ENCODE results near the gene TGM6. TPM values are rescaled to one million over a fixed set of nuclear protein-coding genes. Genes with fewer than 3 reads are reported as not detected.

Gene TGM6
- polyA plus RNA-seq, 1 donor (not counting 4 experiments of a cell fraction or from before 2014, with no cell fraction given): not detected

DNA sequence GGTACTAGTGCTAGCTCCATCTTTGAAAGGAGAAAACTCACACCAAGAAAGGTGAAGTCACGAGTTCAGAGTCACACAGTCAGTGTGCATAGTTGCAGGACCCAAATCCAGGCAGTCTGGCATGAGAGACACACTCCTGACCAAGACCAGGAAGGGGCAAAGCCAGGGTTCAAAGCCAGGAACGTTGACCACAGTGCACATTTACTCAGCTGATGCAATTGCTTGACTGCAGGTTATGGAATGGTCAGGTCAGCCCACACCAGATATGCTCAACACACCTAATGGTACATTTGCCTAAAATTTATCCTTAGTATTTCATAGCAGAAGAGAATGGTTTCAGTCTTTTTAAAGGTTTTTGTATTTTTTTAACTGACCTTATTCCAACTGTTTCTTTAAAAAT lies 37.7 kb downstream of the TGM6 start:
- Histone ChIP-seq H3K4me2 (ENCODE audit: control insufficient read depth, extremely low read depth, insufficient read depth, low read depth, low read length) (no peak overlapping the region), H2AFZ (ENCODE audit: control insufficient read depth, low read length) (no peak overlapping the region), H4K20me1 (ENCODE audit: control insufficient read depth, extremely low read depth, insufficient read depth, low read length) (no peaks in the 10 kb centered on the region), H3K27ac (ENCODE audit: control insufficient read depth, insufficient read depth, low read length) (no peak overlapping the region), H3K9me3 (ENCODE audit: control insufficient read depth, low read depth, low read length) (no peaks in the 10 kb centered on the region), H3K79me2 (ENCODE audit: control insufficient read depth, insufficient read depth, low read length) (no peaks in the 10 kb centered on the region), H3K4me1 (ENCODE audit: control insufficient read depth, extremely low read depth, insufficient read depth, low read length) (no peaks in the 10 kb centered on the region), H3K4me3 (ENCODE audit: control insufficient read depth in 2 of 3, extremely low read depth in 1 of 3, insufficient read depth in 2 of 3, low read depth in 1 of 3, low read length in 3 of 3) (no peak overlapping the region), H3K9me1 (ENCODE audit: control insufficient read depth, extremely low read depth, insufficient read depth, low read length) (no peaks in the 10 kb centered on the region), H3K27me3 (ENCODE audit: control insufficient read depth, extremely low read depth, insufficient read depth, low read length) (peaks cover 5% of the 10 kb centered on the region), H3K9ac (ENCODE audit: control insufficient read depth, extremely low read depth, insufficient read depth, low read length) (no peak overlapping the region), H3K36me3 (ENCODE audit: control insufficient read depth in 2 of 2, extremely low read depth in 1 of 2, insufficient read depth in 2 of 2, low read length in 2 of 2) (no peaks in the 10 kb centered on the region)
- TF ChIP-seq, protein P1, sequence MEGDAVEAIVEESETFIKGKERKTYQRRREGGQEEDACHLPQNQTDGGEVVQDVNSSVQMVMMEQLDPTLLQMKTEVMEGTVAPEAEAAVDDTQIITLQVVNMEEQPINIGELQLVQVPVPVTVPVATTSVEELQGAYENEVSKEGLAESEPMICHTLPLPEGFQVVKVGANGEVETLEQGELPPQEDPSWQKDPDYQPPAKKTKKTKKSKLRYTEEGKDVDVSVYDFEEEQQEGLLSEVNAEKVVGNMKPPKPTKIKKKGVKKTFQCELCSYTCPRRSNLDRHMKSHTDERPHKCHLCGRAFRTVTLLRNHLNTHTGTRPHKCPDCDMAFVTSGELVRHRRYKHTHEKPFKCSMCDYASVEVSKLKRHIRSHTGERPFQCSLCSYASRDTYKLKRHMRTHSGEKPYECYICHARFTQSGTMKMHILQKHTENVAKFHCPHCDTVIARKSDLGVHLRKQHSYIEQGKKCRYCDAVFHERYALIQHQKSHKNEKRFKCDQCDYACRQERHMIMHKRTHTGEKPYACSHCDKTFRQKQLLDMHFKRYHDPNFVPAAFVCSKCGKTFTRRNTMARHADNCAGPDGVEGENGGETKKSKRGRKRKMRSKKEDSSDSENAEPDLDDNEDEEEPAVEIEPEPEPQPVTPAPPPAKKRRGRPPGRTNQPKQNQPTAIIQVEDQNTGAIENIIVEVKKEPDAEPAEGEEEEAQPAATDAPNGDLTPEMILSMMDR (optimal IDR thresholded peaks at IDR 0.05 in 1 of 3, IDR thresholded peaks at IDR 0.05 in 1 of 3, conservative IDR thresholded peaks at IDR 0.05 in 1 of 3; ENCODE audit: extremely low read depth in 1 of 3, insufficient read depth in 2 of 3, low read length in 3 of 3): no peak
- no peak for TF ChIP-seq EZH2 (IDR thresholded peaks at IDR 0.05; ENCODE audit: low read length)
- dilution Hi-C loops (cut with MboI; ENCODE audit: extremely low pct_ligation_motif_present, low sequenced_read_pairs): no loop called here
- FAIRE-seq (no peak), DNase-seq (ENCODE audit: low read depth, low spot score) (no peak)

DNA sequence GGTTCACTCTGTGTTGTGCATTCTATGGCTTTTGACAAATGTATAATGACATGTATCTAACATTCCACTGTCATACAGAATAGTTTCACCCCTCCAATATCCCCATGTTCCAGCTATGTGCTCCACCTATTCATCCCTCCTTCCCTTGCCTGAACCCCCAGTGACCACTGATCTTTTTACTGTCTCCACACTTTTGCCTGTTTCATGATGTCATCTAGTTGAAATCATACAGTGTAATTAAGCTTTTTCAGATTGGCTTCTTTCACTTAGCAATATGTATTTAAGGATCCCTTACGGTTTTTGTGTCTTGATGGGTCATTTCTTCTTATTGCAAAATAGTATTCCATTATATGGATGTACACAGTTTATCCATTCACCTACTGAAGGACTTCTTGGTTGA lies 39.8 kb downstream of the TGM6 start:
- dilution Hi-C loops (cut with MboI; ENCODE audit: extremely low pct_ligation_motif_present, low sequenced_read_pairs): no loop called here
- no peaks in the 10 kb centered on the region for H3K79me2 ChIP-seq (ENCODE audit: control insufficient read depth, insufficient read depth, low read length)
- no peak overlapping the region for H3K9ac ChIP-seq (ENCODE audit: control insufficient read depth, extremely low read depth, insufficient read depth, low read length)
- FAIRE-seq (no peak), DNase-seq (ENCODE audit: low read depth, low spot score) (no peak)
- no peaks in the 10 kb centered on the region for H3K36me3 ChIP-seq (ENCODE audit: control insufficient read depth in 2 of 2, extremely low read depth in 1 of 2, insufficient read depth in 2 of 2, low read length in 2 of 2)
- no peak overlapping the region for H3K4me2 ChIP-seq (ENCODE audit: control insufficient read depth, extremely low read depth, insufficient read depth, low read depth, low read length)
- H3K9me3 ChIP-seq (ENCODE audit: control insufficient read depth, low read depth, low read length): no peaks in the 10 kb centered on the region
- H3K9me1 ChIP-seq (ENCODE audit: control insufficient read depth, extremely low read depth, insufficient read depth, low read length): no peaks in the 10 kb centered on the region
- H3K4me1 ChIP-seq (ENCODE audit: control insufficient read depth, extremely low read depth, insufficient read depth, low read length): no peaks in the 10 kb centered on the region
- H3K27me3 ChIP-seq (ENCODE audit: control insufficient read depth, extremely low read depth, insufficient read depth, low read length): peaks cover 5% of the 10 kb centered on the region
- TF ChIP-seq, protein P1 (optimal IDR thresholded peaks at IDR 0.05 in 1 of 3, IDR thresholded peaks at IDR 0.05 in 1 of 3, conservative IDR thresholded peaks at IDR 0.05 in 1 of 3; ENCODE audit: extremely low read depth in 1 of 3, insufficient read depth in 2 of 3, low read length in 3 of 3): no peak
- no peak for TF ChIP-seq EZH2 (IDR thresholded peaks at IDR 0.05; ENCODE audit: low read length)
- no peak overlapping the region for H2AFZ ChIP-seq (ENCODE audit: control insufficient read depth, low read length)
- H3K27ac ChIP-seq (ENCODE audit: control insufficient read depth, insufficient read depth, low read length): no peak overlapping the region
- H4K20me1 ChIP-seq (ENCODE audit: control insufficient read depth, extremely low read depth, insufficient read depth, low read length): no peaks in the 10 kb centered on the region
- no peak overlapping the region for H3K4me3 ChIP-seq (ENCODE audit: control insufficient read depth in 2 of 3, extremely low read depth in 1 of 3, insufficient read depth in 2 of 3, low read depth in 1 of 3, low read length in 3 of 3)

Data from keratinocyte (primary cell).